Fibroblast of lung (primary cell): ENCODE data around the gene KCNIP1. TPM values are rescaled to one million over a fixed set of nuclear protein-coding genes. Genes with fewer than 3 reads are reported as not detected.
A peak's percentile ranks its signal among the peaks of the same experiment; 100 is the strongest.

Source experiments
- DNase-seq, 2 donors: peaks; one replicate each; pipeline versions ENCODE4 v3.0.0 to v3.0.0-alpha.2; 2010; ENCODE audit warnings: low read depth in 2 of 2
- H2AFZ ChIP-seq: 2 replicates; pipeline ENCODE4 v1.5.1; 2012; ENCODE audit warnings: low read length, control low read depth, inconsistent platforms
- H3K27ac ChIP-seq: 2 replicates; pipeline ENCODE4 v1.5.1; 2011; ENCODE audit warnings: low read length, control low read depth; ENCODE audit not compliant: insufficient read depth
- H3K27me3 ChIP-seq: 2 replicates; pipeline ENCODE4 v1.5.1; 2011; ENCODE audit warnings: mild to moderate bottlenecking, low read length; ENCODE audit not compliant: control insufficient read depth, insufficient read depth
- H3K36me3 ChIP-seq: 2 replicates; pipeline ENCODE4 v1.5.1; 2011; ENCODE audit warnings: low read length; ENCODE audit not compliant: control insufficient read depth, insufficient read depth
- H3K4me1 ChIP-seq: 2 replicates; pipeline ENCODE4 v1.5.1; 2011; ENCODE audit warnings: low read length; ENCODE audit not compliant: control insufficient read depth, insufficient read depth; ENCODE audit errors: extremely low read depth
- H3K4me2 ChIP-seq: 2 replicates; pipeline ENCODE4 v1.5.1; 2011; ENCODE audit warnings: low read length, control low read depth; ENCODE audit not compliant: insufficient read depth; ENCODE audit errors: extremely low read depth
- H3K4me3 ChIP-seq, 4 experiments: fragments of 200-600 bp in 1 of 4; sonication (generic) in 1 of 4; replicated peaks in 1 of 4; 2 replicates each; pipeline ENCODE4 v1.5.1; 2011 to 2016; ENCODE audit warnings: low read length in 4 of 4, low read depth in 3 of 4, mild to moderate bottlenecking in 3 of 4, control low read depth in 2 of 4, inconsistent platforms in 1 of 4, mixed read lengths in 1 of 4; ENCODE audit not compliant: insufficient read depth in 1 of 4; ENCODE audit errors: control extremely low read depth in 1 of 4
- H3K79me2 ChIP-seq: 2 replicates; pipeline ENCODE4 v1.5.1; 2012; ENCODE audit warnings: mild to moderate bottlenecking, low read length, inconsistent platforms; ENCODE audit not compliant: control insufficient read depth, insufficient read depth
- H3K9ac ChIP-seq: 2 replicates; pipeline ENCODE4 v1.5.1; 2011; ENCODE audit warnings: mild to moderate bottlenecking, low read length, control low read depth; ENCODE audit not compliant: insufficient read depth
- H3K9me3 ChIP-seq: 2 replicates; pipeline ENCODE4 v1.5.1; 2012; ENCODE audit warnings: low read depth, low read length; ENCODE audit not compliant: control insufficient read depth, insufficient read depth
- H4K20me1 ChIP-seq: 2 replicates; pipeline ENCODE4 v1.5.1; 2011; ENCODE audit warnings: low read length; ENCODE audit not compliant: control insufficient read depth, insufficient read depth; ENCODE audit errors: extremely low read depth
- CTCF ChIP-seq, 2 donors: IDR thresholded peaks in 1 of 2; conservative IDR thresholded peaks in 1 of 2; 1 replicate in 1 of 2; 2 replicates in 1 of 2; pipeline ENCODE4 v1.5.1; 2011 to 2012; ENCODE audit warnings: low read length in 2 of 2, control low read depth in 1 of 2, inconsistent platforms in 1 of 2, low read depth in 1 of 2, mild to moderate bottlenecking in 1 of 2
- EZH2 ChIP-seq: IDR thresholded peaks from 2 replicates; pipeline ENCODE4 v1.5.1; 2012; ENCODE audit warnings: low read length, control low read depth, mild to moderate bottlenecking; ENCODE audit errors: missing control alignments
- polyA plus RNA-seq, 2 donors: library from polyadenylated mRNA; depleted of rRNA in 1 of 2; stranded (reverse) in 1 of 2; unstranded in 1 of 2; fragments of >200 nt; gene quantifications; 2 replicates each; pipeline ENCODE4 v1.2.1, GENCODE V29; 2011 to 2012; ENCODE audit warnings: missing spikeins in 1 of 2
- total RNA-seq: library from RNA; depleted of rRNA; stranded (reverse); fragments of >200 nt; gene quantifications from 2 replicates; pipeline ENCODE4 v1.2.1, GENCODE V29; 2014

KCNIP1 gene
- total and polyA plus RNA-seq, 2 donors (not counting 1 experiment from before 2014, with no cell fraction given): not detected

- no peak overlapping the region for H3K4me3 ChIP-seq
- no peak for TF ChIP-seq CTCF (conservative IDR thresholded peaks at IDR 0.05 in 1 of 2, IDR thresholded peaks at IDR 0.05 in 1 of 2; ENCODE audit: low read depth in 1 of 2, low read length in 2 of 2)
- H3K27ac ChIP-seq: no peak overlapping the region
- H3K27me3 ChIP-seq: no peaks in the 10 kb centered on the region
- no peaks in the 10 kb centered on the region for H3K79me2 ChIP-seq
- no peak for DNase-seq
- no peaks in the 10 kb centered on the region for H4K20me1 ChIP-seq
- H3K9ac ChIP-seq: no peak overlapping the region
- no peaks in the 10 kb centered on the region for H3K4me1 ChIP-seq
- H3K36me3 ChIP-seq: no peaks in the 10 kb centered on the region
- no peak overlapping the region for H2AFZ ChIP-seq
- no peak overlapping the region for H3K4me2 ChIP-seq
- H3K9me3 ChIP-seq: no peaks in the 10 kb centered on the region
Observed at GRCh38 chr5:170478306-170478705, 25.5 kb upstream of the KCNIP1 start.

GRCh38 chr5:170479484-170479883 is 24.3 kb upstream of the KCNIP1 start:
- H3K27me3 ChIP-seq: no peaks in the 10 kb centered on the region
- H3K4me3 ChIP-seq: no peak overlapping the region
- no peaks in the 10 kb centered on the region for H3K4me1 ChIP-seq
- no peaks in the 10 kb centered on the region for H3K79me2 ChIP-seq
- H3K9ac ChIP-seq: no peak overlapping the region
- H3K4me2 ChIP-seq: no peak overlapping the region
- no peaks in the 10 kb centered on the region for H3K9me3 ChIP-seq
- H4K20me1 ChIP-seq: no peaks in the 10 kb centered on the region
- TF ChIP-seq EZH2 (no peak), CTCF (conservative IDR thresholded peaks at IDR 0.05 in 1 of 2, IDR thresholded peaks at IDR 0.05 in 1 of 2; ENCODE audit: low read depth in 1 of 2, low read length in 2 of 2) (no peak)
- DNase-seq: peak; percentile 22 to 50
- no peaks in the 10 kb centered on the region for H3K36me3 ChIP-seq
- H3K27ac ChIP-seq: no peak overlapping the region
- no peak overlapping the region for H2AFZ ChIP-seq

GRCh38 chr5:170480260-170480659 is 23.6 kb upstream of the KCNIP1 start:
- H3K36me3 ChIP-seq: no peaks in the 10 kb centered on the region
- no peaks in the 10 kb centered on the region for H3K4me1 ChIP-seq
- H3K9ac ChIP-seq: no peak overlapping the region
- TF ChIP-seq EZH2 (no peak), CTCF (conservative IDR thresholded peaks at IDR 0.05 in 1 of 2, IDR thresholded peaks at IDR 0.05 in 1 of 2; ENCODE audit: low read depth in 1 of 2, low read length in 2 of 2) (no peak)
- no peak for DNase-seq
- H3K27me3 ChIP-seq: no peaks in the 10 kb centered on the region
- no peak overlapping the region for H3K4me2 ChIP-seq
- no peaks in the 10 kb centered on the region for H3K9me3 ChIP-seq
- no peak overlapping the region for H2AFZ ChIP-seq
- no peak overlapping the region for H3K27ac ChIP-seq
- H4K20me1 ChIP-seq: no peaks in the 10 kb centered on the region
- H3K79me2 ChIP-seq: no peaks in the 10 kb centered on the region
- no peak overlapping the region for H3K4me3 ChIP-seq
